HL-60 (cell line): ENCODE data around the gene PARP8.

Experiments used
- GABPA ChIP-seq: IDR thresholded peaks from 2 replicates; pipeline ENCODE4 v1.6.1; 2012; ENCODE audit warnings: low read depth
- POLR2AphosphoS5 ChIP-seq: IDR thresholded peaks from 2 replicates; pipeline ENCODE4 v1.6.1; 2012; ENCODE audit warnings: low read depth
- TF ChIP-seq, protein P1 (sequence below): IDR thresholded peaks from one replicate; pipeline ENCODE4 v1.5.1; 2011; ENCODE audit warnings: low read length, control low read depth, inconsistent platforms; ENCODE audit not compliant: insufficient read depth
- TF ChIP-seq, protein P2 (sequence below): IDR thresholded peaks from 2 replicates; pipeline ENCODE4 v1.6.1; 2012; ENCODE audit warnings: low read depth; ENCODE audit not compliant: insufficient replicate concordance

DNA sequence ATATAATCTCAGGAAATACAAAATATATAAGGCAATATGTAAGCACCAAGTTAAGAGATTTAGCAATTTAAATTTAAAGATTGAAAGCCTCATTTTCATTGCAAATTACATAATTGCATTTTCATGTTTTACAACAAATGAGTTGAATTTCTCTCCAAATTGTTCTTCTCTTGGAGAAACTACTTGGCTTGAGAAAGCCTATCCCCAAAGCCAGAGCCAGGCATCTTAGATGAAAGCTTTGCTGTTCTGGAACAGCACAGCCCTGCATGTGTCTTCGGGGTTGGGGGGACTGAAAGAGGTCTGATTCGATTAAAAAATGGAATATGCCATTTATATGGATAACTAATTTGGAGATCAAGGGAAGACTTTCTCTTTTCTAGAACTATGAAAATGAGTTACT is 212.0 kb downstream of the PARP8 start:
- TF ChIP-seq, protein P1, sequence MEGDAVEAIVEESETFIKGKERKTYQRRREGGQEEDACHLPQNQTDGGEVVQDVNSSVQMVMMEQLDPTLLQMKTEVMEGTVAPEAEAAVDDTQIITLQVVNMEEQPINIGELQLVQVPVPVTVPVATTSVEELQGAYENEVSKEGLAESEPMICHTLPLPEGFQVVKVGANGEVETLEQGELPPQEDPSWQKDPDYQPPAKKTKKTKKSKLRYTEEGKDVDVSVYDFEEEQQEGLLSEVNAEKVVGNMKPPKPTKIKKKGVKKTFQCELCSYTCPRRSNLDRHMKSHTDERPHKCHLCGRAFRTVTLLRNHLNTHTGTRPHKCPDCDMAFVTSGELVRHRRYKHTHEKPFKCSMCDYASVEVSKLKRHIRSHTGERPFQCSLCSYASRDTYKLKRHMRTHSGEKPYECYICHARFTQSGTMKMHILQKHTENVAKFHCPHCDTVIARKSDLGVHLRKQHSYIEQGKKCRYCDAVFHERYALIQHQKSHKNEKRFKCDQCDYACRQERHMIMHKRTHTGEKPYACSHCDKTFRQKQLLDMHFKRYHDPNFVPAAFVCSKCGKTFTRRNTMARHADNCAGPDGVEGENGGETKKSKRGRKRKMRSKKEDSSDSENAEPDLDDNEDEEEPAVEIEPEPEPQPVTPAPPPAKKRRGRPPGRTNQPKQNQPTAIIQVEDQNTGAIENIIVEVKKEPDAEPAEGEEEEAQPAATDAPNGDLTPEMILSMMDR = no peak
- TF ChIP-seq GABPA (no peak), POLR2AphosphoS5 (no peak)
- TF ChIP-seq, protein P2, sequence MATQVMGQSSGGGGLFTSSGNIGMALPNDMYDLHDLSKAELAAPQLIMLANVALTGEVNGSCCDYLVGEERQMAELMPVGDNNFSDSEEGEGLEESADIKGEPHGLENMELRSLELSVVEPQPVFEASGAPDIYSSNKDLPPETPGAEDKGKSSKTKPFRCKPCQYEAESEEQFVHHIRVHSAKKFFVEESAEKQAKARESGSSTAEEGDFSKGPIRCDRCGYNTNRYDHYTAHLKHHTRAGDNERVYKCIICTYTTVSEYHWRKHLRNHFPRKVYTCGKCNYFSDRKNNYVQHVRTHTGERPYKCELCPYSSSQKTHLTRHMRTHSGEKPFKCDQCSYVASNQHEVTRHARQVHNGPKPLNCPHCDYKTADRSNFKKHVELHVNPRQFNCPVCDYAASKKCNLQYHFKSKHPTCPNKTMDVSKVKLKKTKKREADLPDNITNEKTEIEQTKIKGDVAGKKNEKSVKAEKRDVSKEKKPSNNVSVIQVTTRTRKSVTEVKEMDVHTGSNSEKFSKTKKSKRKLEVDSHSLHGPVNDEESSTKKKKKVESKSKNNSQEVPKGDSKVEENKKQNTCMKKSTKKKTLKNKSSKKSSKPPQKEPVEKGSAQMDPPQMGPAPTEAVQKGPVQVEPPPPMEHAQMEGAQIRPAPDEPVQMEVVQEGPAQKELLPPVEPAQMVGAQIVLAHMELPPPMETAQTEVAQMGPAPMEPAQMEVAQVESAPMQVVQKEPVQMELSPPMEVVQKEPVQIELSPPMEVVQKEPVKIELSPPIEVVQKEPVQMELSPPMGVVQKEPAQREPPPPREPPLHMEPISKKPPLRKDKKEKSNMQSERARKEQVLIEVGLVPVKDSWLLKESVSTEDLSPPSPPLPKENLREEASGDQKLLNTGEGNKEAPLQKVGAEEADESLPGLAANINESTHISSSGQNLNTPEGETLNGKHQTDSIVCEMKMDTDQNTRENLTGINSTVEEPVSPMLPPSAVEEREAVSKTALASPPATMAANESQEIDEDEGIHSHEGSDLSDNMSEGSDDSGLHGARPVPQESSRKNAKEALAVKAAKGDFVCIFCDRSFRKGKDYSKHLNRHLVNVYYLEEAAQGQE = no peak
